Effector CD4-positive, alpha-beta T cell (primary cell): Measurements from ENCODE around the gene ACSS3.

ENCODE experiments used
- DNase-seq: peaks from one replicate; pipeline ENCODE4 v3.0.0-alpha.2; 2020

The ACSS3 gene

DNA sequence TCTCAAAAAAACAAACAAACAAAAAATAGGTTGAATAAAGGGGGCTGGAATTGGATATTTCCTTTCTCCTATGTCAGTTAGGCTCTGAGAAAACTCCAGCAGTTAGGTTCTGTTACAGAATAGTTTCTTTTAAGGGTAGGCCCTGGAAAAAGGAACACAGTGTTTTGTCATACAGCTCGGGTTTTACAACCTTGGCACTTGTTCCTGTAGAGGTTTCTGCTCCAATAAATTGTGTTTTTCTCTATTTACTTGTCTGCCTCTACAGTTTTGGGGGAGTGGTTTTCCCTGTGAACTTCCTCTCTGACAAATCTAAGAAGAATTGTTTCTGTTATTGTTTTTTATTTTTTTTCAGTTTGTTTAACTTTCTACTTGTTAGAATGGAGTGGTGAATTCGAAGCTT, 167.6 kb downstream of the ACSS3 start:
- no peak for DNase-seq

GRCh38 chr12:81245907-81246570, 168.2 kb downstream of the ACSS3 start:
- DNase-seq = no peak

GRCh38 chr12:81249976-81250375, 172.1 kb downstream of the ACSS3 start:
- no peak for DNase-seq

DNA sequence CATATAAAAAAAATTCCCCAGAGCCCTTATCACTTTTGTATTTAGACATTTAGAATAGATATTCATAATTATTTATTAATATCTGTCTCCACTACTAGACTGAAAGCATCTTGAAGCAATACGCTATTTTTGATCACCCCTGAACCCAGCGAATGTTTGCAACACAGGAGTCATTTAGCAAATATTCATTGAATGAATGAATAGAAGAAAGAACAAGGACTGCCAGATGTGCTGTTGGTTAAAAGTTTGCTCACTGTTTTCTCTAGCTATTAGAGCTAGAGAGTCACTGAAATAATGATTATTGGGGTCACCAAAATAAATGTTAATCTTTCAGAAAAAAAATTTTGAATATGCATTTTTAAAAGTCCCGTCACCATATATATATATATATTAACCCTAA, 174.3 kb downstream of the ACSS3 start:
- DNase-seq = no peak

DNA sequence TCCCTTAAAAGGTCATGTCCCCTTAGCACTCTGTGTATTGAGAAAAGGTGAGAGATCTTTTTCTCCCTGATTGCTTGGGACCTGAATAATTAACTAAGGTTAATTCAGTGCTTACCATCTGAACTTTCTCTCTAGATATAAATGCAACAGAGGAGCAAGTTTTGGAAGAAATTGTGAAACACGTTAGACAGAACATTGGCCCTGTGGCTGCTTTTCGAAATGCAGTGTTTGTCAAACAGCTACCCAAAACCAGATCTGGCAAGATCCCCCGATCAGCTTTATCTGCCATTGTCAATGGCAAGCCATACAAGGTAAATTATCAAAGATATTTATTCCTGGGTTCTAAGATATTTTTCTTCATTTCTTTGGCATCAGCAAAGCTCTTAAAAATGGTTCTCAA, 175.5 kb downstream of the ACSS3 start:
- DNase-seq = no peak

GRCh38 chr12:81255456-81255855, 177.6 kb downstream of the ACSS3 start:
- no peak for DNase-seq

DNA sequence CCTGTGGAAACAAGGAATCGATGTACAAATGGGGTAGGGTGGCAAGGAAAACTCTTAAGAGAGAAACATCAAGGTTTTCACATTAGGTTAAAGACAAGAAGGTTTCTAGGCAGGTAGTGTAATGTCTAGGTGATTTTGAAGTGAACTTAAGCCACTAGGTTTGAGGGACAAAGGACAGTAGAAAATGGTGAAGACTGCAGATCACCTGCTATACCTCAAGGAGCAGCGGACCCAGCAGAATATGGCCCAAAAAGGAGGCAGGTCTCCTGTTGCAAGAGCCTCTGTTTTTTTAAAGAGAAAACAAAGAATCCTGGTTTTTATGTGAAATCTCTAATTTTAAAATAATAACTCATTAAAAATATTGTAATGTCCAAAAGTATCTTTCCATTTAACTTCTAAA, 178.1 kb downstream of the ACSS3 start:
- DNase-seq = no peak

- DNase-seq = no peak
Measured at GRCh38 chr12:81257947-81258551, 180.2 kb downstream of the ACSS3 start.

DNA sequence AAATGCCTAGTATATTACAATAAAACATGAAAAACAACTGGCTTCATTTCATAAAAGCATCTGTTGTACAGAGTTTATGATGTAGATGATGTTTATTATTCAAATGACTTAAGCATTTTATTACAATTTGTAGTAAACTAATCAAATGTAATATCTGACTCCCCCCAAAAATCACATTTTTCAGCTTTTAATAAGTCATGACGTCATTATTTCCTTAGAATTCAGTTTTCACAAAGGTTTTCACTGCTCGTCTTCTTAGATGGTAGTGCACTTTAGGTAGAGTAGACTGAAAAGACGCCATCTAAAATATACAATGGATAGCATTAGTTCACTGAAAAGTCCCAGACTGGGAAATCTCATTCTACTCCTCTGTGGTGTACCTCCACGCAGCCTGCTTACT, 181.5 kb downstream of the ACSS3 start:
- no peak for DNase-seq

DNA sequence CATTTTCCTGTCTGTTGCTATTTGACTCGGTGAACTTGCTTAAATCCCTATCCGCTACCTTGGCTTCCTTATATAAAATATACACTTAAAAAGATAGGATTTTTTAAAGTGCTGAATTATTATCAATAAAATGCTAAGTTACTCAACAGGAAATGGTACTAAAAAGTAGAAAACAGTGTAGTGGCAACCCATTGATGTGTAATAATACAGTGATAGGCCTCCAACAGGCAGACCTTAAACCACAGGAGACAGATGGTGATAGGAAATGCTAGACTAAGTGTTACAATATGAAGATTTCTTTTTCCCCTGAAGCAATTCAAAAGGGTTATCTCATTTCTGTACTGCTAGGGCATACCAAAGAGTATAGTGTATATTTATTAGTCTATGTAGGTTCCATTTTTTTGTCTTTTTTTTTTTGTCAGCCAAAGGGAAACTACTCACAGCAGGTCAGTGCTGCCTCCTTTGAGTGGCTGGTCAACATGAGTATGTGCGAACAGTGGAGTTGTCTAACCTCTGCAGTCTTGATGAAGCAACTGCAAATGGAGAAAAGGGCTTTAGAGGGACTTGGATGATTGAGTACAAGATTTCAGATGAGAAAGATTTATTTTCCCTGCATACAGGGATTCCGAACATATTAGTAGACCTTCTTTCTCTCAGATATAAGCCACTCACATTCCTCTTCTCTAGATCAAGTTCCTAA, 183.8 kb downstream of the ACSS3 start:
- DNase-seq = no peak

DNA sequence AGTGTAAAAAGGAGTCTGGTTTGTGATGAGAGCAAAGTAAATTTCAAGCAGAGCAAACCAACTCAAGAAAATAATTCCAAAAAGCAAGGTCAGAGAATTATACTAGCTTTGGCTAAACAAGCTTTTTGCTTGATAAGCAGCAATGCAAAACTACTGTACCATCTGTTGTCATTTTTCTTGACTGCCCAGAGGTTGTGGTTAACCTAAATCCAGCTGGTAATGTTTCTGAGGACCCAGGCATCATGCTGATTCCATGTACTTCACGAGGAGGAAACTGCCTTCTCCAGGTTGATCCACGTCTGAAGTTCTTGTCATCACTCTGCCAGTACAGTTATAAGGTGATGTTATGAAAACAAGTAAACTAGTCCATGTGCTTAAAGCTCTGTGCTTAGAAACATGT, 185.2 kb downstream of the ACSS3 start:
- DNase-seq = no peak

- DNase-seq = no peak
Measured at GRCh38 chr12:81270385-81270784, 192.5 kb downstream of the ACSS3 start.

DNA sequence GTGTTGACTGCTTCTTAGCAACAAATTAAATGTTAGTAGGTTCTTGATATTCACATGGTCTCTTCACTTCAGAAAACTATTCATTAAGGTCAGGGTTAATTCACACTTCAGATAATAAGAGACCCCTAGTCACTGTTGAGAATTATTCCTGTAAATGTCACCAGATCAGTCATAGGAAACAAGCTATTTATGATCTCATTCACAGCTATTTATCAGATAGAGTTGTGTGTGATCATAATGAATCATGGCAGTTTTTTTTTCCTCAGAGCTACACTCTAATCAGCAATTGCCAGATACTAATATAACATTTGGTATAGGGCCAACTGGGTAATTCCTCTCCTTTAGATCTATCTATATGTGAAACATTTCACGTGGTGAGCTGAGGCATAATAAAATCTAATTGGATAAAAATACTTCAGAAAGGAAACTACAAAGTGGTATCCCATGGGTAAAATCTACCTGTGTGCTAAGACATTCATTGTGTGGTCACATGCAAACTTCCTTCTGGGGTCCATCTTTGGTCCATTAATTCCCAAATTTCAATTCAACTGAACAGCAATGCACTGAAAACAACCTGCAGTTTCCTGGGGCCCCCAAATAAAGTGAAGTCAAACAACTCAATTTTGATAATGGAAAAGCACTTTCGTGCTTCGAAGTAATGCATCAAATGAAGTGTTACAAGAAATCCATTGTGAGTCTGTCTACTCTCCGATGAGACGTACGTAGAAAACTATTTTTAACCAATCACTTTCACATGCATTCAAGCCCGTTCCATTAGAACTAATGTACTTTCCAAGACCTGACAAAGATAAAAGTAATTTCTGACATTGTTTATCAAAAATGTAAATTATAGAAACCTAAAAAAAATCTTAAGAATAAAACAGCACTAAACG, 197.0 kb downstream of the ACSS3 start:
- no peak for DNase-seq

DNA sequence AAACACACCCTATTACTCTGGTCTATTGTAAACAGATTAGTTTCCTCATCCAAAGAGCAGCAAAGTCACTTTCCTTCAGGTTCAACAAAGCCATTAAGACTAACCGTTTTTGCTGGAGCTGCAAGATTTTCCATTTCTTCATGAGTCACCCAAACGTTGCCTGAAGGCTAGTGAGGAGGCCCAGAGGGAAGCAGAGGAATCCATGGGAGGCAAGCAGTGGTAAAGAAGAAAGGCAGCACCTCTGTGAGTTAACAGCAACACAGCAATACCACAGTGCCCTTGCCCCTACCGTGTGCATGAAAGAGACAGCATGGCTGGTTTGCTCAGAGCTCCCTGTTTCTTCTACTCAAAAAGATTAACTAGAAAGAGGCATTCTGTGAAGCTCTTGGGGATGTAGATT, 206.3 kb downstream of the ACSS3 start:
- no peak for DNase-seq

DNA sequence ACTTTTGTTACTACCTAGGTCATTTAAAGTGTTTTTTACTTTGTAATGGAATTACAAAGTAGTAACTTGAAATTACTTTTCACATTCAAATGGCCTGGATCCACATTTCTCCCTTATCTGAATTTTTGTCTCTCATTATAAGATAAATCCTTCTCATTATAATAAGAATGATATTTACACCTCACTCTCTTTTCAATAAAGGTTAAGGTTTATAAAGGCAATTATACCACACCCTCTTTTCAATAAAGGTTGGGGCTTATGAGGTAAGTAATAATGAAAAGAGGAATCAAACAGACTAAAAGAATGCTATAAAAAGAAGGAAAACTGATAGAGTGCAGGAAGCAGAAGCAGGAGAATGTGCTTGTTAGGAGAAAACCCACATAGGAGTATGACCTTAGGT, 210.8 kb downstream of the ACSS3 start:
- DNase-seq = no peak

DNA sequence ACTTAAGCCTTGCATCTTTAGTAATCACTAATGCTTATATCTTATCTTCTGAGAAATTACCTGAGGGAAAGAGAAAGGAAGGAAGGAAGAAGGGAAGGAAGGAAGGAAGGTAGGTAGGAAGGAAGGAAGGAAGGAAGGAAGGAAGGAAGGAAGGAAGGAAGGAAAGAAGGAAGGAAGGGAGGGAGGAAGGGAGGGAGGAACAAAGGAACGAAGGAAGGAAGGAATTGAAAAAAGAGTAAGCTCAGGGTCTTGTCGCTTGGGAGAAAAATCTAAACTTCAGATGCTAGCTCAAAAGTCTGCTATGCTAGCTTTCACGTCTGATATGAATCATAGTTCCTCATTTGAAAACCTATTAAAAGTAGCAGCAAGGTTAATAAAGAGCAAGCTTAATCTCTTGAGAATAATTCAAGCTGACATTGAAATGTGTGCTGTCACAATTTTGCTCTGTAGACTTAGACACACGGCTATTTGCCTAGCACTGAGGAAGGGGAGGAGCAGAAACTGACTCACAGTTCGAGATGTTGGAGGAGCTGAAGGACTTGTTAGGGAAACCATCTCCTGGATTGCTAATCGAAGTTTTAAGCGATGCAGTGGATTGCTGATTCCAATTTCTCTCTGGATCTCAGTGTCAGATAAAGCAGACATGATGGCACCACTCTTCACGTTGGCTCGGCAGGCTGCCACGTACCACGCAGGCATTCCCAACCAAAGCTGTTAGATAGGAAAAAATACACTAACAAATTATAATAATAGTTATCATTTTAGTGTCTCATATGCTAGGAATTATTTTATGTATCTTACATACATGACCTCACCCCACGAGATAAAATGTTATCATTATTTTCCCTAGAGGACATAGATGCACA, 216.7 kb downstream of the ACSS3 start:
- DNase-seq = no peak

GRCh38 chr12:81295251-81295650, 217.4 kb downstream of the ACSS3 start:
- DNase-seq = no peak

- no peak for DNase-seq
Measured at GRCh38 chr12:81296556-81297305, 218.9 kb downstream of the ACSS3 start.

DNA sequence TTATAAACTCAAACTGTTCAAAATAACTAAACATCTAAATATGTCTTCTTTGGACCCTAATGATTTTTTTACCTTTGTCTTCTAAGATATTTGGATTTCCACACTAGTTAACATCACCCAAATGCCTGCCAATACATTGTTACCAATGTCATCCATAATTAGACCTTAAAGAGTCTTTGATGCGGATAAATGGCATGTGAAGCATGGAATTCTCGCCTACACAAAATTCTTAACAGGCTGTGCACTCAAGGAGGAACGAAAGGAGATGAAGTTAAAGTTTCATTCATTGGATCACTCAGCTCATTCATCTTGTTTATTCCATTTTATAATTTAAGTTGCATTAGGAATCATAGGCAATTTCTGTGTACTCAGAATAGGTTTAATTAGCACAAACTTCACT, 219.7 kb downstream of the ACSS3 start:
- no peak for DNase-seq

DNA sequence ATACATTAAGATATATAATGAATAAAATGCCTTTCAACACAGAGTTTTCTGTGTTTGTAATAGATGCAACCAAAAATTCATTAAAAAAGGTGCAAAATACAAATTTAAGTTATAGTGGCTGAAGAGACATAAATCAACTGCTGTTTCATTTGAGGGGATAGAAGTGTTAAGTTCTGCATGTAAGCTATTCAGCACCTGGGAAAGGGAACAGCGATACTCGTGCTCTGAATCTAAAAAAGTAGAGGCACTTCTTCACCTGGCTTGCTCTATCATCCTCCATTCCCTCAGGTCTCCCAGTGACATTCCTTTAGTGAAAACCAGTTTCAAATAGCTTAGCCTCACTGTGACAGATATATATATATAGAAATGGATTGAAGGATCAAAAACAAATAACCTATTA, 222.6 kb downstream of the ACSS3 start:
- DNase-seq = no peak

GRCh38 chr12:81303935-81304334, 226.1 kb downstream of the ACSS3 start:
- DNase-seq = no peak
